HG03039 (cell line): ENCODE data around the gene RETSAT.
"Not testable (repeated sequence)": the region's sequence is repeated elsewhere in the genome, so short reads cannot be mapped to it uniquely, and the experiment has no call there.

Experiments used
- ATAC-seq: cut with Tn5 transposase; IDR thresholded peaks from one replicate; pipeline ENCODE4 v1.9.1; 2021; ENCODE audit warnings: mild to moderate bottlenecking, moderate library complexity; ENCODE audit not compliant: unreplicated experiment

The RETSAT gene

DNA sequence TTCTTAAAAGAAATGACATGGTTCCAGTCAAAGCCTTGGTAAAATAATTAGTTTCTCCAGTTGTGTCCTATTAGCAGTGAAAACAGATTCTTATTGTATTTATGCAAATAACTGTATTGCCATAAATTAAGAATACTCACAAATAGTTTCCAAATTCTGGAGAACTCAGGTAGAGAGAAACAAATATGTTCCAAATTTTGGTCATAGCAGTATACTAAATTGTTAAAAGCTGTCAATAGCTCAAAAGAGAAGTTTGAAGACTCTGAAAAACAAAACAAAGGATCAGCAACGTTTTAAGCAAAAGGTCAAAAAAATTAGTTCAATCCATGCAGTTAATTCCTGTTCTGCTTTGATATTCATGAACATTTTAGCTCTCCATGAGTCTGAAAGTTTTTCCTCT lies 25.7 kb upstream of the RETSAT start:
- ATAC-seq, result no peak

GRCh38 chr2:85378257-85378656 lies 23.9 kb upstream of the RETSAT start:
- no peak for ATAC-seq

- no peak for ATAC-seq
Observed at GRCh38 chr2:85377083-85377482, 22.8 kb upstream of the RETSAT start.

- ATAC-seq, result no peak
Observed at GRCh38 chr2:85376291-85377065, 22.1 kb upstream of the RETSAT start.

GRCh38 chr2:85371045-85371444 lies 16.7 kb upstream of the RETSAT start:
- ATAC-seq, result no peak

DNA sequence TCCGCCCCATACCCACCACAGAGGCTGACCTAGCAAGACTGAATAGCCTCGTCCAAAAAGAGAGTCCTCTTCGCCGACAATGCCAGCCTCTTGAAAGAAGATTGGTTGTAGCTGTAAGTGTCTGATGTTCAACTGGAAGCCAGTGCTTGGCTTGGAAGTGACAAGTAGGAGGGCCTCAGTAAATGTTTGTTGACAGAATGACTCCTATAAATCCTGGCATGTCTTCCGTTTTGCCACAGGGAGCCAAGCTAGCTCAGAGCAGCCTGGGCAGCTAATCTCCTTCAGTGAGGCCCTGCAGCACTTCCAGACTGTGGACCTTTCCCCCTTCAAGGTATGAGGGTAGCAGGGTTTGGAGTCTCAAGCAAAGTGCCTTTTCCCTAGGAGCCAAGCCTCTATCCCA lies 15.2 kb upstream of the RETSAT start:
- ATAC-seq, result no peak

- no peak for ATAC-seq
Observed at GRCh38 chr2:85368921-85369320, 14.6 kb upstream of the RETSAT start.

DNA sequence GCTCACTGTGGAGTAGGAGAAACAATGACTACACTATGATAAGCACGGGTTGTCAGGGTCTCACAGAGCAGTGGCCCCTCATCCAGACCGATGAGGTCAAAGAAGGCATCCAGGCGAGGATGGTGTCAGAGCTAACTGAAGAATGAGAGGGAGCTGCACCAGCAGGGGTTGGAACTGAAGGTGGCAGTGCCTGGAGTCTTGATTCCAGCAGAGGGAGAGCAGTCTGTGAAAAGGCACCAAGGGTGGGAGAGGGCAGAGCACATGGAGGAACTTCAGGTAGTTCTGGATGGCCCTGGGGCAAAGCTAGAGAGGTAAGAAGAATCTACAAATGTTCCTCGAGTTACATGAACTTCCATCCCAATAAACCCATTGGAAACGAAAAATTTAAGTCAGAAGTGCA lies 12.9 kb upstream of the RETSAT start:
- no peak for ATAC-seq

- ATAC-seq, result not testable (repeated sequence)
Observed at GRCh38 chr2:85362653-85363387, 8.5 kb upstream of the RETSAT start.

GRCh38 chr2:85357736-85358135 lies 3.4 kb upstream of the RETSAT start:
- ATAC-seq, result no peak

GRCh38 chr2:85356186-85356585 lies 1.9 kb upstream of the RETSAT start:
- ATAC-seq, result no peak

GRCh38 chr2:85355521-85355920 lies 1.2 kb upstream of the RETSAT start:
- no peak for ATAC-seq

GRCh38 chr2:85355073-85355410 lies 714 bp upstream of the RETSAT start:
- ATAC-seq, result peak; percentile 1

- peak; percentile 8 for ATAC-seq
Observed at GRCh38 chr2:85353876-85354285, 447 bp downstream of the RETSAT start.

DNA sequence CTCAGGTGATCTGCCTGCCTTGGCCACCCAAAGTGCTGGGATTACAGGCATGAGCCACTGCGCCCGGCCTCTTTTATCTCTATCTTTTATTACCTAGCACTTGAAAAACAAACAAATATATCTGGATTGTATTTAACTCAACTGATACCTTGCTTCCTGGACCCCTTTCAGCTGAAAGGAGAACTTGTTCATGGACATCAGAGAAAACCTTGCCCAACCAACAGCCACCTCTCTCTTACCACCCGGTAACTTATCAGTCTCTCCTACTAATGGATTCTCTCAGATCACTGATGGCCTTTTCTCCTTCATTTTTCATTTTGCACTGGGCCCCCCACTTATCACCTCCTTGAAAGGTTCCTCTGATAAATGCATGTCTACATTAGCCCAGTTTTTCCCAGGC lies 6.7 kb downstream of the RETSAT start:
- ATAC-seq, result no peak

GRCh38 chr2:85344356-85344954 lies 9.9 kb downstream of the RETSAT start:
- no peak for ATAC-seq

DNA sequence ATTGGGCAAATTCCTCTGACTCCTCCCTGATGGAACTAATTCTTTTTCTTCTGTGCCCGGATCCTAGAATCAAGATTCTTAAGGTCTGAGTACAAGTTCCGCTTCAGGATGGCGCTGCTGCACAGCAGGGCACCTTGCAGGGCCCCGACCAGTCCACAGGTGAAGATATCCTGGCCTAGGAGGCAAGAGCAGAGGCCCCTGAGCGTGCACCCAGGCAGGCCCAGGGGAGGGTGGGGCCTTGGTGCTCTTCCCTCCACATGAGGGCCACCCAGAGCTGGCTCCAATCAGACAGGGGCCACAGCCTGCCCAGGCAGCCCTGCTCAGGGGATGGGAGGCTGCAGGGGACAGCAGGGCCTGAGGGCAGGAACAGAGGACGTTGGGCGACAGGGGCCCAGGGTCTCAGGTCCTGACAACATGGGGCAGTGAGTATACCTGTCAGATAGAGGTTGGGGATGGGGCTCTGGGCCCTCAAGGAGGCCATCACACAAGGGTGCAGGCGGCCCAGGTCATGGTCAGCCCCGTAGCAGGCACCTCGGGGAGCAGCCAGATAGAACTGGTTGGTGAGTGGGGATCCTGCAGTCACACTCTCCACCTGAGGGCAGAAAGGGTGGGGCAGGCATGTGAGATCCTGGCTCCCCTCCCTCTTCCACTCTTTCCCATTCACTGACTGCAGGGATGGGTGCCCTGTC lies 11.0 kb downstream of the RETSAT start:
- ATAC-seq, result not testable (repeated sequence)

GRCh38 chr2:85342156-85342555 lies 12.2 kb downstream of the RETSAT start:
- ATAC-seq, result no peak

- ATAC-seq, result no peak
Observed at GRCh38 chr2:85341269-85342029, 12.9 kb downstream of the RETSAT start.

- no peak for ATAC-seq
Observed at GRCh38 chr2:85340034-85340892, 14.1 kb downstream of the RETSAT start.
